DMS114 treated with DMSO at 0.1 percent for 48 hours (cell line): ENCODE results near the gene VSIG2.
A peak's percentile ranks its signal among the peaks of the same experiment; 100 is the strongest.
"Not testable (repeated sequence)": the region's sequence is repeated elsewhere in the genome, so short reads cannot be mapped to it uniquely, and the experiment has no call there.

Experiments used
- DNase-seq: peaks from one replicate; lab custom pipeline; 2025; ENCODE audit not compliant: unreplicated experiment; lab: John Stamatoyannopoulos, UW

Gene VSIG2

GRCh38 chr11:124751741-124752470 lies at the start of gene VSIG2:
TSS of gene VSIG2 (minus strand) at chr11:124752255. CDS start at chr11:124752137, 118 bp downstream.
- no peak for DNase-seq

- DNase-seq = no peak
These were observed 49.0 kb upstream of the VSIG2 start for GRCh38 chr11:124801014-124801413.

- peak; percentile 31 for DNase-seq
These were observed 48.3 kb upstream of the VSIG2 start, which contains the start of gene MSANTD2 for GRCh38 chr11:124800226-124800929. TSS of gene MSANTD2 (minus strand) at chr11:124800406. CDS start at chr11:124800380, 26 bp downstream.

GRCh38 chr11:124799348-124800225 lies 47.5 kb upstream of the VSIG2 start:
- DNase-seq = no peak

- no peak for DNase-seq
These were observed 46.9 kb upstream of the VSIG2 start for GRCh38 chr11:124798991-124799347.

- no peak for DNase-seq
These were observed 44.3 kb upstream of the VSIG2 start for GRCh38 chr11:124796312-124796711.

GRCh38 chr11:124793466-124794278 lies 41.6 kb upstream of the VSIG2 start:
- no peak for DNase-seq

GRCh38 chr11:124791626-124792341 lies 39.7 kb upstream of the VSIG2 start:
- no peak for DNase-seq

GRCh38 chr11:124788521-124788920 lies 36.5 kb upstream of the VSIG2 start:
- no peak for DNase-seq

- no peak for DNase-seq
These were observed 32.0 kb upstream of the VSIG2 start for GRCh38 chr11:124784051-124784450.

- no peak for DNase-seq
These were observed 30.9 kb upstream of the VSIG2 start for GRCh38 chr11:124783002-124783401.

GRCh38 chr11:124779568-124779967 lies 27.5 kb upstream of the VSIG2 start:
- DNase-seq = no peak

GRCh38 chr11:124778281-124778680 lies 26.2 kb upstream of the VSIG2 start:
- no peak for DNase-seq

- no peak for DNase-seq
These were observed 25.0 kb upstream of the VSIG2 start for GRCh38 chr11:124776865-124777645.

GRCh38 chr11:124770959-124771358 lies 18.9 kb upstream of the VSIG2 start:
- DNase-seq = not testable (repeated sequence)

GRCh38 chr11:124769806-124770774 lies 18.0 kb upstream of the VSIG2 start:
- DNase-seq = no peak

- DNase-seq = no peak
These were observed 16.9 kb upstream of the VSIG2 start for GRCh38 chr11:124768914-124769313.

GRCh38 chr11:124766156-124766555 lies 14.1 kb upstream of the VSIG2 start:
- DNase-seq = no peak
